GM12892 (cell line): Measurements from ENCODE around the gene ACSL5.

Experiments
- POLR2A ChIP-seq: IDR thresholded peaks from 2 replicates; pipeline ENCODE4 v1.6.1; 2011; ENCODE audit warnings: low read depth, low read length, control low read depth
- POLR2AphosphoS5 ChIP-seq: IDR thresholded peaks from 2 replicates; pipeline ENCODE4 v1.6.1; 2011; ENCODE audit warnings: low read depth, low read length, control low read depth

DNA sequence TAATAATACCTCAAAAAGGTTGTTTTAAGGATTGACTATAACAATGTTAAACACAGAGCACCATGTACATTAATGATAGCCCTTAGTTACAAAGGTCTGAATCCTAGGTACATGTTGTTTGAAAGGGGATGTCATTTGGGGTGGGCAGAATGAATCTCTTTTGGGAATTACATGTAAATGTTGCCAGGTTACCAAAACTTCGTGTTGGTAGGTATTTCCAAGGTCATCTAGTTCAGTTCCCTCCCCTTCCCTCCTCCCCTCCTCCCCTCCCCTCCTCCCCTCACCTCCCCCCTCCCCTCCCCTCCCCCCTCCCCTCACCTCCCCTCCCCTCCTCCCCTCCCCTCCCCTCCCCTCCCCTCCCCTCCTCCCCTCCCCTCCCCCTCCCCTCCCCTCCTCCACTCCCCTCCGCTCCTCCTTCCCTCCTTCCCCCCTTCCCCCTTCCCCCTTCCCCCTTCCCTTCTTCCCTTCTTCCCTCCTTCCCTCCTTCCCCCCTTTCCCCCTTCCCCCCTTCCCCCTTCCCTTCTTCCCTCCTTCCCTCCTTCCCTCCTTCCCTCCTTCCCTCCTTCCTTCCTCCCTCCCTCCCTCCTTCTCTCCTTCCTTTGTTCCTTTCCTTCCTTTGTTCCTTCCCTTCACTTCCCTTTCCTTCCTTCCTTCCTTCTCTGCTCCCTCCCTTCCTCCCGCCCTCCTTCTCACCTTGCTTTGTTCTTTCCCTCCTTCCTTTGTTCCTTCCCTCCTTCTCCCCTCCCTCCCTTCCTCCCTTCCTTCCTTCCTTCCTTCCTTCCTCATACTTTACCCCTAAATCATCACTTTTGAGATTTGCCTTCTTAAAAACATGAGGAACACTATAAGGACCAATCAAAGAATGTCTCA, 81.2 kb downstream of the ACSL5 start:
- TF ChIP-seq POLR2A = no peak
- TF ChIP-seq POLR2AphosphoS5 = no peak
